HT-29 (cell line): ENCODE data around the gene PLEKHM1. TPM values are rescaled to one million over a fixed set of nuclear protein-coding genes. Genes with fewer than 3 reads are reported as not detected.
"Not testable (repeated sequence)": the region's sequence is repeated elsewhere in the genome, so short reads cannot be mapped to it uniquely, and the experiment has no call there.

Source experiments
- DNase-seq: peaks from one replicate; pipeline ENCODE4 v3.0.0-alpha.2; 2015; ENCODE audit warnings: low spot score
- total RNA-seq: library from RNA; depleted of rRNA; stranded (reverse); fragments of >200 nt; shearing (Covaris generic); gene quantifications from 2 replicates; pipeline ENCODE4 v1.2.3, GENCODE V29; 2014

PLEKHM1 gene
- total RNA-seq, 1 experiment from 2014 or later: 34.2 TPM

DNA sequence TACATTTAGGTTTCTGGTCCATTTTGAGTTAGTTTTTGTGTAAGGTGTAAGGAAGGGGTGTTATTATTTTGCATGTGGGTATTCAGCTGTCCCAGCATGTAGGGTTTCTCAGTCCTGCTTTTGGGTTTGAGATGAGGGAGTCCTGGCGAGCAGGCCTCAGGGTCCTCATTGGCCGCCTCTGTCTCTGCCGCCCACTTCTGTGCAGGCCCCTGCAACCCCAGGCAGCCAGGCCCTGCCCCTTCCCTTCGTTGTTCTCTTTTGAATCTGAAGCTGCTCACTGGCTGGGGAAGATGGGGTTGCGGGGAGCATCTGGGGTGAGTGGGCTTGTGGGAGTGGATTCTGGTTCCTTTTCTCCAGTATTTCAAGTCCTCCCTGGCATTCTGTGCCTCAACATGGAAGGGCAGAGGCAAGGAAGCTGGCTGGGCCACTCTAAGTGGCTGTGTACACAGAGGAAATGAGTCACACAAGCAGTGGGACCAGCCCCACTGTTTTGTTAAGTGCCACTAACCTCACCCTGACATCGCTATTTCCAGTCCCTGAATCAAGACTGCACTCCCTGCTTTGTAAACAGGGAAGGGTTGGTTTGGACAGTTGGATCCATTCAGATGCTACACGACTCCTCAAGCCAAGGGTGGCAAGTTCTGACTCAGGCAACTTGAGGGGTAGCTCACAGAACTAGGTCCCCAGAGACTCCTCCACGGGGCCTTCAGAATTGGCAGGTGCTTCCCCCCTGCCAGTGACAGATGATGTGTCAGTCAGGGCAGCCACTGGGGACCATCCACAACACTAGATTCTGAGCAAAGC, 28.8 kb downstream of the PLEKHM1 start:
- DNase-seq: peak; percentile 83

DNA sequence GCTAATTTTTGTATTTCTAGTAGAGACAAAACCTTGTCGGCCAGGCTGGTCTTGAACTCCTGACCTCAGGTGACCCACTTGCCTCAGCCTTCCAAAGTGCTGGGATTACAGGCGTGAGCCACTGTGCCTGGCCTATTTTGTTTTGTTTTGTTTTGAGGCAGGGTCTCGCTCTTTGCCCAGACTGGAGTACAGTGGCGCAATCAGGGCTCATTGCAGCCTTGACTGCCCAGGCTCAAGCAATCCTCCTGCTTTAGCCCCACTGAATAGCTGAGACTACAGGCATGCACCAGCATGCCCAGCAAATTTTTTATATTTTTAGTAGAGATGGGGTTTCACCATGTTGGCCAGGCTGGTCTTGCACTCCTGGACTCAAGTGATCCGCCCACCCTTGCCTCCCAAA, 30.1 kb downstream of the PLEKHM1 start:
- not testable (repeated sequence) for DNase-seq

- DNase-seq: not testable (repeated sequence)
Observed at GRCh38 chr17:45454341-45454740, 36.2 kb downstream of the PLEKHM1 start.

DNA sequence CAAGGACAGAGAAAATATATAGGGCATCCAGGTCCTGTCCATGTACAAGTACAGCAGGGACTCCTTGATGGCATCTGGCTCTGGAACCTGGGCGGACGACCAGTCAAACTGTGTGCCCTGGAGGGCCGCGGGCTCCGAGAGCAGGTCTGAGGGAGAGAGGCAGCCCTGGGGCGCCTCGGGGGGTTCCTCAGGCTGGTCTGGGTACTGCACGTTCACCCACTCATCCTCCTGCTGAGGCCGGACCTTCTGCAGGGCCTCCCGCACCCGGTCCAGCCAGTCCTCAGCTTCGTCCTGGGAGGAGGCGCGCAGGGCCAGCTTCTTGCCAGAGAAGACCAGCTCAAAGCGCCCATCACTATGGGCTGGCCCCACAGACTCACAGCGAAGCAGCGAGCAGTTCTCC, 36.8 kb downstream of the PLEKHM1 start:
- DNase-seq: not testable (repeated sequence)

GRCh38 chr17:45453225-45453534, 37.3 kb downstream of the PLEKHM1 start:
- DNase-seq: not testable (repeated sequence)

DNA sequence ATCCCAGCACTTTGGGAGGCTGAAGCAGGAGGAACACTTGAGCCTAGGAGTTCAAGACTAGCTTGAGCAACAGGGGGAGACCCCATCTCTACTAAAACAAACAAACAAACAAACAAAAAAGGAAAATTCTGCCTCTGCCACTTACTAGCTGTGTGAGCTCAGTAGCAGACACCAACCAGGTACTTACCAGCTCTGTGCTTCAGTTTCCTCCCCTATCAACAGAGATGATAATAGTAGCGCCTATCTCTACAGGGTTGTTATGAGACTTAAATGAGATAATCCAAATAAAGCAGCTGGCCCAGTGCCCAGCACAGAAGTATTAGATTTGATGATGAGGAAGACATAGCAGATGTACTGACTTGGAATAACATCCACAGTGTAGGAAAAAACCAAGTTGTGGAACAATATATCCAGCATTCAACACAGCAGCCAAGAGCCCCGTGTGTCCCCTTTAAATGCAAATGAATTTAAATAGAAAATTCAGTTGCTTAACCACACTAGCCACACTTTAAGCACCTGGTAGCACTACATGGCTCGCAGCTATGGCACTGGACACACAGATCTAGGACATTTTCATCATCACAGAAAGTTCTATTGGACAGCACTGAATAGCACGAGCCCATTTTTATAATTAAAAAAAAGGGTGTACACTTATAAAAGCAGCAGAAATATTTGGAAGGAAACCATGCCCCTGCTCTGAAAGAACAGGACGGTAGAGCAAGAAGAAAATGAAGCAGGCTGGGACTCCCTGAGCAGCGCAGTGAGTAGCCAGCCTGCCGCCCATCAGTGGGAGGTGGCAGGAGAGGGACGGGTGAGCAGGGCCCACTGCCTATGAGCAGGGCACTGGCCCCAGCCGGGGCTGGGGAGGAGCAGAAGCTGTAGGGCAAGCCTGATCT, 37.9 kb downstream of the PLEKHM1 start:
- not testable (repeated sequence) for DNase-seq

DNA sequence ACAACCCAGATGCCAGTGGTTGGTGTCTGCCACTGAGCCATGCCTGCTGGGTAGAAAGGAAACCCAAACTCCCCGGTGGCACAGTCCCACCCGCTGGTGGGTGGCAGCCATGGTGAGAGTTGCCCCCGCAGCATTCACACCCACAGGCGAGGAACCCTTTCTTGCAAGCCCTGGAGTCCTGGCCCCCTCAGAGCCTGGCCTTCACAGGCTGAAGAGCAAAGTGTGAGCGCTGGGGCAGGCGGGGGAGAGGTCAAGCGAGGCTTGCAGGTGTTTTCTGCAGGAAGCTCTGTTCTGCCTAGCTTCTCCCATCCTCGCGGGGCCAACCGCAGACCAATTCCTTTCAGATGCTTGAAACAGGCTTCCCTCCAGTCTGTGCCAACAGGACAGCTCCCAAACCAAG, 38.9 kb downstream of the PLEKHM1 start:
- DNase-seq: not testable (repeated sequence)

GRCh38 chr17:45451131-45451530, 39.4 kb downstream of the PLEKHM1 start:
- DNase-seq: no peak

- DNase-seq: not testable (repeated sequence)
Observed at GRCh38 chr17:45449708-45450329, 40.7 kb downstream of the PLEKHM1 start.

- DNase-seq: not testable (repeated sequence)
Observed at GRCh38 chr17:45449260-45449659, 41.3 kb downstream of the PLEKHM1 start.

- peak; percentile 8 for DNase-seq
Observed at GRCh38 chr17:45448483-45448882, 42.0 kb downstream of the PLEKHM1 start.

DNA sequence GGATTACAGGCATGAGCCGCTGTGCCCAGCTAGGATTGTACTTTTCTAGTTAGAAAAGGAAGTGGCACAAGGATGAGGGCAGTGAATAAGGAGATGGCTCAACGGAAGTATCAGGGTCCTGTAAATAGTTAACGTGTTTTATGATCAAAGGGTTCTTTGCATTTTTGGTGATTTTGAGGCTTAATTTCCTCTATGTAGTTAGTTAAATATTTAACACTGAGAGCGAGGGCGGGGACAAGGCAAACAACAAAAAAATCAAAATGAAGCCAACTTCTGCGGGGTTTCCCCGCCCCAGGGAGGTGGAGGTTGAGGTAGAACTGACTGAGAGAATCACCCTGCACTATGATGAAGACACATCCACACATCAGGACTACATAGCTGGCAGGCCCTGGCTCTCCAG, 42.5 kb downstream of the PLEKHM1 start:
- peak; percentile 32 for DNase-seq

GRCh38 chr17:45447650-45448049, 42.9 kb downstream of the PLEKHM1 start:
- DNase-seq: not testable (repeated sequence)

GRCh38 chr17:45446872-45447625, 43.5 kb downstream of the PLEKHM1 start:
- not testable (repeated sequence) for DNase-seq

DNA sequence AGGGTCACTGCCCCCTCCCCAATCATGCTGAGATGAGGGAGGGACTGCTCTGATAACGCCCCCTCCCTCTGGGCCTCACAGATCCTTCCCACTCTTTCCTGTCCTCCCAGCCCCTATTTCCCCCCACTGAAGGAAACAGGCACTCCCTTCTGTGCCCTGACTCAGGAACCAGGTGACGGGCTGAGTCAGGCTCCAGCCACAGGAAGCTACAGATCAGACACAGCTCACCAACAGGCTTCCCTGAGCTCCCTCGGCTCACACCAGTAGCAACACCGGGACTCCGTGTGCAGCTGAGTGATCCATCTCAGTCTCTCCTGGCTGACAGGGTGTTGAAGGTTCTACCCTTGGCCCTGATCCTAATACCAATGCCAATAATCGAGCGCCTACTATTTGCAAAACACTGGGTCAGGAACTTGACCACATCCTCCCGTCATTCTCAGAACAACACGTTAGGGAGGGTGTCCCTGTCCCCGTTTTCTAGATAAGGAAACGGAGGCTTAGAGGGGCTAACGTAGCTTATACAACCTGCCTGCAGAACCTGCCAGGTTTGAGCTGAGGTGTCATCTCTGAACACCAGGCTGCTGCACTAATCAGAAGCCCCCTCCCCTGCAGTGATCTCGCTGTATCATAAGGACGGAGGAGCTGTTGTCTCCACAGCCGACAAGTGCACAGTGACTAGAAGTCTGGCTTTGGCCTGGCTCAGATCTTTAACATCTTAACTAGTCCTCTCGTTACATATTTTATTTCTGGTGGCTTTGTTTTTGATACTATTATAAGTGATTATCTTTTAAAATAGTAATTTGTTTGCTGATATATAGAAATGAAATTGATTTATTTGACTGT, 44.4 kb downstream of the PLEKHM1 start:
- not testable (repeated sequence) for DNase-seq

DNA sequence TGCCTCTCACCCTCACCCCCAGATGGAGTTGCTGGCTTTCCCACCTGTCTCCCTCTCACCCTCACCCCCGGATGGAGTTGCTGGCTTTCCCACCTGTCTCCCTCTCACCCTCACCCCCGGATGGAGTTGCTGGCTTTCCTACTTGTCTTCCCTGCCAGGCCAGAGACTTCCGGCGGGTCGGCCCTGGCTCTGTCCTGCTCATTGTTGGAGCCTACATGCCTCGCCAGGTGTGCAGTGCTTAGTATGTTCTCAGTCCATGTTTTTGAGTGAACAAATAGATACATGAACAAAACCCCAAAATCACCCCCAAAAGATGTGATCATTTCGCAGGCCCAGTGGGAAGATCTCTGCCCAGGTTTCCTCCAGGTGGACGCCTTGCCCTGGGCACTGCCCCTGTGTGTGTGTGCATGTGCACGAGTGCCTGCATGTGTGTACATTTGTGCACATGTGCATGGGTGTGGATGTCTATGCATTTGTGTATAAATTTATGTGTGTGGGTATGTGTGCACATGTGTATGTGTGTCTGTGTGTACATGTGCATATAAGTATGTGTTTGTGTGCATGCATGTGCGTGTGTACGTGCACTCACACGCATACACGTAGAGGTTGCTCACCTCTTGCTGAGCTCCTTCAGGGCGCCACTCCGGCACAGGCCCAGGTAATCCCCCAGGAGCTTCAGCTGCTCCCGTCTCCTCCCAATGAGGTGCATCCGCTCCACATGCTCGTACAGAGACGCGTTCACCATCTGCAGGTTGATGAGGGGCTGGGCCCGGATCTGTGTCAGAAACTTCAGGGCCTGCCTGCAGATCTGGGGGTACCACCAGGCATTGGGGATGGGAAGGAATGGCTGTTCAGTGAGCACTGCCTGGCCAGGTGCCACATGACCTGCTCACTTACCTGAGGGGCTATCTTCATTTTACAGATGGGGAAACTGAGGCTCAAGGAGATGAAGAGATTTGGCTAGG, 45.4 kb downstream of the PLEKHM1 start:
- not testable (repeated sequence) for DNase-seq

GRCh38 chr17:45444301-45444700, 46.2 kb downstream of the PLEKHM1 start:
- not testable (repeated sequence) for DNase-seq

GRCh38 chr17:45443371-45444260, 46.9 kb downstream of the PLEKHM1 start:
- DNase-seq: not testable (repeated sequence)
